Muscle layer of duodenum (tissue), 2 donors: ENCODE results near the gene IQCF2.
"Not testable (repeated sequence)": the region's sequence is repeated elsewhere in the genome, so short reads cannot be mapped to it uniquely, and the experiment has no call there.

Source experiments
- H3K27ac ChIP-seq: one replicate; pipeline ENCODE4 v1.7.0; 2013; ENCODE audit warnings: mild to moderate bottlenecking, low read length
- H3K27me3 ChIP-seq: one replicate; pipeline ENCODE4 v1.7.0; 2013; ENCODE audit warnings: low read depth, mild to moderate bottlenecking, control low read depth, low read length
- H3K36me3 ChIP-seq, 2 donors: one replicate each; pipeline ENCODE4 v1.7.0; 2013; ENCODE audit warnings: low read length in 2 of 2, control low read depth in 1 of 2, mild to moderate bottlenecking in 1 of 2; ENCODE audit not compliant: insufficient read depth in 2 of 2, control insufficient read depth in 1 of 2
- H3K4me1 ChIP-seq, 2 donors: one replicate each; pipeline ENCODE4 v1.7.0; 2013; ENCODE audit warnings: low read length in 2 of 2, mild to moderate bottlenecking in 2 of 2, control low read depth in 1 of 2, moderate library complexity in 1 of 2; ENCODE audit not compliant: insufficient read depth in 2 of 2, control insufficient read depth in 1 of 2
- H3K4me3 ChIP-seq, 2 donors: one replicate each; pipeline ENCODE4 v1.7.0; 2013; ENCODE audit warnings: low read length in 2 of 2, low read depth in 1 of 2, mild to moderate bottlenecking in 1 of 2
- H3K9me3 ChIP-seq, 2 donors: one replicate each; pipeline ENCODE4 v1.7.0; 2013; ENCODE audit warnings: low read length in 2 of 2, control low read depth in 1 of 2, mild to moderate bottlenecking in 1 of 2; ENCODE audit not compliant: control insufficient read depth in 1 of 2
- donor health status: healthy.

IQCF2 gene

DNA sequence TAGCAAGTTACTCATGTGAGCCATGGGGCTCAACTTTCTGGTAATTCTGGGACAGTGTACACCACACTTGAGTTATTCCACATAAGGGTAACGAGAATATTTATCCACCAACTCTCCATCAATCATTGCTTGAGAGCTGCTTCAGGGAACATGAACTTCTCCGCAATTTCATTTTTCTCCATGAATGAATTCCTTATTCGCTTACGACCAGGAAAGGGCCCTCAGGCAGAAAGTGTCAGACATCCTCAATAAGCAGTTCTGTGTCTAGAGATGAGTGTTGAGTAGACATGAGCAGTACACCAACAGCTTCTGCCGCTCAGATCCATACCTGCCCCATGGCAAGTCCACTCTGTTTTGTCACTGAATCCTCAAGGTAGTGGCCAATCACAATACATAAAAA, 24.8 kb upstream of the IQCF2 start:
- H3K4me1 ChIP-seq: no peaks in the 10 kb centered on the region
- H3K4me3 ChIP-seq: no peak overlapping the region
- H3K27ac ChIP-seq: no peak overlapping the region
- H3K9me3 ChIP-seq: no peaks in the 10 kb centered on the region
- no peaks in the 10 kb centered on the region for H3K36me3 ChIP-seq
- H3K27me3 ChIP-seq: no peaks in the 10 kb centered on the region

DNA sequence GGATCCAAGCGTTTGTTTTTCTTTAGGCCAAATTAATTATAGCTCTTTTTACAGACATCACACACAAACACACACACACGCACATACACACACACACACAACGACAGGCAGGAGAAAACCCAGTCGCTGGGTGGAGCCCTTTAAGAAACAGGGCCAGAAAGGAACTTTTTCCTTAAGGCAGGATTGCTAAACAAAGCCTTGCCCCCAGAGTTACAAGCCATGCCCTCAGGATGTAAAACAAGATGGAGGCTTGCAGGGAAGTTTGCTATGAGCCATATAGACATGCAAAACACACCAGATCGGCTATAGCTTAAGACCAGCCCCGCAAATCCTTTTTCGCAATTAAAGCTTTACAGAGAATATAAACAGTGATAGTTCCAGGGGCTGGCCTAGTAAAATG, 16.3 kb upstream of the IQCF2 start:
- Histone ChIP-seq H3K27ac (no peak overlapping the region), H3K4me1 (no peaks in the 10 kb centered on the region)

GRCh38 chr3:51855411-51855810, 6.0 kb upstream of the IQCF2 start:
- H3K27ac ChIP-seq: not testable (repeated sequence)

More for the DNA sequence above, 16.3 kb upstream of the IQCF2 start:
- Histone ChIP-seq H3K36me3 (no peaks in the 10 kb centered on the region), H3K9me3 (peaks cover 0 to 14% of the 10 kb centered on the region in 2 donors), H3K4me3 (no peak overlapping the region), H3K27me3 (no peaks in the 10 kb centered on the region)

DNA sequence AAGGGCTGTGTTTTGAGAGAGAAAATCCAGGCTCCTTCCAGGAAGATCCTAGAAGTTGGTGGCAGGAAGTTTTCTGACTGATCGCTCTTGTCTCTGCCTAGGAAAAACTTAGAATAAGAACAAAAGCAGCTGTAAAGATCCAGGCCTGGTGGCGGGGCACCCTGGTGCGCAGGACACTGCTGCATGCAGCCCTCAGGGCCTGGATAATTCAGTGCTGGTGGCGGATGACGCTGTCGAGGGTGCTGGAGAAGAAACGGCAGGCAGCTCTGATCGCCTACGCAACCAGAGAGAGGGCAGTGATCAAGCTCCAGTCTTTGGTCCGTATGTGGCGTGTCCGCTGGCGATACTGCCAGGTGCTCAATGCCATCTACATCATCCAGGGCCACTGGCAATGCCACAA, 1.5 kb downstream of the IQCF2 start:
- Histone ChIP-seq H3K9me3 (no peaks in the 10 kb centered on the region), H3K36me3 (no peaks in the 10 kb centered on the region), H3K4me3 (no peak overlapping the region), H3K27me3 (no peaks in the 10 kb centered on the region), H3K4me1 (no peaks in the 10 kb centered on the region), H3K27ac (no peak overlapping the region)

More at GRCh38 chr3:51855411-51855810, 6.0 kb upstream of the IQCF2 start:
- not testable (repeated sequence) for H3K4me1 ChIP-seq, H3K36me3 ChIP-seq, H3K4me3 ChIP-seq, H3K27me3 ChIP-seq, H3K9me3 ChIP-seq

DNA sequence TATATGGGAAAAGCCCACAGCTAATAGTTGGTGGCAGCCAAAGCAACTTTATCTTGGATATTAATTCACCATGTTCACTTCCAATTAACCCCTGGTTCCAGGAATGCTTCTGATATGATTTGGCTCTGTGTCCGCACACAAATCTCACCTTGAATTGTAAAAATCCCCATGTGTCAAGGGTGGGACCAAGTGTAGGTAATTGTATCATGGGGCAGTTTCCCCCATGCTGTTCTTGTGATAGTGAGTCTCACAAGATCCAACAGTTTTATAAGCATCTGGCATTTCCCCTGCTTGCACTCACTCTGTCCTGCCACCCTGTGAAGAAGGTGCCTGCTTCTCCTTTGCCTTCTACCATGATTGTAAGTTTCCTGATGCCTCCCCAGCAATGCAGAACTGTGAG, 7.5 kb downstream of the IQCF2 start:
- H3K9me3 ChIP-seq, H3K4me3 ChIP-seq, H3K4me1 ChIP-seq, H3K27ac ChIP-seq, H3K27me3 ChIP-seq, H3K36me3 ChIP-seq: not testable (repeated sequence)

DNA sequence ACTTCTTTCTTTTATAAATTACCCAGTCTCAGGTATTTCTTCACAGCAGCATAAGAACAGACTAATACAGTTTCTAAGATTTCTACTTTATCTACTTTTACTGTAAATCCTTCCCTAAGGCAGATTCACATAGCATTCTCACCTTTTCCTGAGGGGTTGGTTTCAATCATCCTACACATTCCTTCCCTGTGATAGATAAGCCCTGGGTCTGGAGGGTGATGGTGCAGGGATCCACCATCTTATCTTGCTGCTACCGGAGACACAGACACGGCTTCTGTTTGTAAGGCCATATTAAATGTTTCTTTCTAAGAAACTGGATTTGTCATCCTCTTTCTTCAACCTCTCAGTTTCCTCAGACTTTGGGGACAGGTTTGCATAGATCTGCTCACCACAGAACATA, 7.9 kb downstream of the IQCF2 start:
- no peaks in the 10 kb centered on the region for H3K36me3 ChIP-seq

GRCh38 chr3:51873253-51873766, 11.9 kb downstream of the IQCF2 start:
- H3K36me3 ChIP-seq: no peaks in the 10 kb centered on the region
- H3K4me3 ChIP-seq: no peak overlapping the region
- H3K9me3 ChIP-seq: no peaks in the 10 kb centered on the region
- H3K27ac ChIP-seq: no peak overlapping the region
- no peaks in the 10 kb centered on the region for H3K27me3 ChIP-seq
- no peaks in the 10 kb centered on the region for H3K4me1 ChIP-seq

More for the DNA sequence above, 7.9 kb downstream of the IQCF2 start:
- H3K27me3 ChIP-seq: no peaks in the 10 kb centered on the region
- no peak overlapping the region for H3K27ac ChIP-seq
- H3K9me3 ChIP-seq: no peaks in the 10 kb centered on the region
- H3K4me3 ChIP-seq: no peak overlapping the region
- H3K4me1 ChIP-seq: no peaks in the 10 kb centered on the region

- Histone ChIP-seq H3K36me3 (no peaks in the 10 kb centered on the region), H3K27me3 (no peaks in the 10 kb centered on the region), H3K9me3 (no peaks in the 10 kb centered on the region), H3K27ac (no peak overlapping the region), H3K4me3 (no peak overlapping the region), H3K4me1 (no peaks in the 10 kb centered on the region)
Measured at GRCh38 chr3:51873876-51874275, 12.5 kb downstream of the IQCF2 start.

GRCh38 chr3:51874411-51874810, 13.0 kb downstream of the IQCF2 start:
- H3K27me3 ChIP-seq: no peaks in the 10 kb centered on the region
- H3K4me1 ChIP-seq: no peaks in the 10 kb centered on the region
- H3K9me3 ChIP-seq: no peaks in the 10 kb centered on the region
- no peak overlapping the region for H3K27ac ChIP-seq
- no peaks in the 10 kb centered on the region for H3K36me3 ChIP-seq
- no peak overlapping the region for H3K4me3 ChIP-seq

DNA sequence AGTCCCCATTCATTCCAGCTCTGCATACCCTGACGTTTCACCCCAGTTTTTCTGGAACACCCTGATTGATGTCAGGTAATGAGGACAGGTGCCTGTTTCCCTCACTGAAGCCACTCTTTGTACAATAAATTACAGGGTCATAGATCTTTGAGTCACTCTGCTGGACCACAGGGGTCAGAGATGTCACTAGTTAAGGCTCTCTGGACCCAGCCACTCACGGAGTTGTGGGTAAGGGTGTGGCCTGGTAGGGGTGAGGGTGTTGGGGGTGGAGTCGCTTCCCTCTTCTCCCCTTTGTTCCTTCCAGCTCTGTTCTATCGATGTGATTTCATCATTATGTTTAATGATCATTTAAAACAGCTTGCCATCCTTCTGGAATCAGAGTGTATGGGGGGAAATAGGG, 13.5 kb downstream of the IQCF2 start:
- Histone ChIP-seq H3K4me1 (no peaks in the 10 kb centered on the region), H3K9me3 (no peaks in the 10 kb centered on the region), H3K27ac (no peak overlapping the region), H3K36me3 (no peaks in the 10 kb centered on the region), H3K4me3 (no peak overlapping the region), H3K27me3 (no peaks in the 10 kb centered on the region)

DNA sequence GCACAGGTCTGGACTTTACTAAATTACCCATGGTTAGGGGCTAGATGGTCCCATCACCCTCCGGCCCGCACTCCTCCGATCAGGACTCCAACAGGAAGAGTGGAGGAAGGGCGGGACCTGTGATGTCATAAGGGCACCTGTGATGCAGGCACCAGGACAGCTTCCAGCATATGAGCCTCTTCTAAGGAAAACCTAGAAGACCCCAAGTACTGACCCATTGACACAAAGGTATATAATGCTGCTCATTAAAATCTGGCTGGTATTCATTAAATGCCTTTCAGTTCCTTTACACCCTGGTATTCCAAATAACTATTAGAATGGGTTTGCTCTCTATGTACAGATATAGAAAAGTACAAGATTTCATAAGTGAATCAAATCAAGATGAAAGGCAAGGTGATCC, 14.1 kb downstream of the IQCF2 start, which contains the start of gene IQCF5:
IQCF5 (minus strand) TSS at position 101 of the 400 bp plus-strand sequence; CDS start at position 31, 70 bp downstream.
- no peak within 1 kb of the TSS for H3K27ac ChIP-seq
- no peaks in the 10 kb centered on the region for H3K4me1 ChIP-seq
- no peak within 1 kb of the TSS for H3K4me3 ChIP-seq
- H3K36me3 ChIP-seq: no peaks in the 10 kb centered on the region
- no peaks in the 10 kb centered on the region for H3K27me3 ChIP-seq
- H3K9me3 ChIP-seq: no peaks in the 10 kb centered on the region

- no peaks in the 10 kb centered on the region for H3K9me3 ChIP-seq
- no peak overlapping the region for H3K4me3 ChIP-seq
- no peaks in the 10 kb centered on the region for H3K27me3 ChIP-seq
- H3K36me3 ChIP-seq: no peaks in the 10 kb centered on the region
- no peak overlapping the region for H3K27ac ChIP-seq
- no peaks in the 10 kb centered on the region for H3K4me1 ChIP-seq
Measured at GRCh38 chr3:51876186-51876585, 14.8 kb downstream of the IQCF2 start.
